HepG2 (cell line): ENCODE data around the gene PCDHGA10. TPM values are rescaled to one million over a fixed set of nuclear protein-coding genes. Genes with fewer than 3 reads are reported as not detected.

ENCODE experiments used
- ATAC-seq: fragments of 200-7000 bp; cut with Tn5 transposase; 3 replicates; pipeline ENCODE4 v1.9.1; 2020; ENCODE audit warnings: mild to moderate bottlenecking, moderate library complexity
- BruUV-seq: library from RNA; stranded (reverse); fragments of 400-500 nt; replicated peaks from 2 replicates; lab custom pipeline; 2021; lab: Mats Ljungman, UMichigan
- CTCF ChIA-PET: fragments of 300-600 bp; formaldehyde crosslinking; extraction: SDS; loops from one replicate; lab custom pipeline; 2021; ENCODE audit warnings: low total read pairs, inconsistent platforms, low intra/inter-chr PET ratio; lab: Yijun Ruan, JAX
- POLR2A ChIA-PET: fragments of 350-600 bp; sonication (Branson Sonifier 250); formaldehyde crosslinking; loops from one replicate; lab custom pipeline; 2020; ENCODE audit warnings: antibody characterized with exemption, inconsistent platforms; lab: Yijun Ruan, JAX
- DNase-seq: peaks from one replicate; pipeline ENCODE4 v3.0.0-alpha.2; 2015; ENCODE audit warnings: low spot score
- FAIRE-seq: peaks from 3 replicates; lab custom pipeline; 2011; peaks lifted over from hg19 to GRCh38; lab: Jason Lieb, UNC
- H2AFZ ChIP-seq: one replicate; pipeline ENCODE4 v1.6.1; 2011; ENCODE audit warnings: low read length, inconsistent platforms
- H3K27ac ChIP-seq: fragments of 300-600 bp; 3 replicates; pipeline ENCODE4 v1.8.0; 2011; ENCODE audit warnings: mixed run types, mild to moderate bottlenecking, mixed read lengths, low read length, inconsistent platforms; ENCODE audit not compliant: insufficient read depth; ENCODE audit errors: extremely low read length
- H3K27me3 ChIP-seq, 2 experiments: fragments of 200-600 bp in 1 of 2; 2 replicates in 1 of 2; 3 replicates in 1 of 2; pipeline versions ENCODE4 v1.6.0 to v1.8.0; 2011; ENCODE audit warnings: low read length in 2 of 2, mild to moderate bottlenecking in 2 of 2, moderate library complexity in 2 of 2, inconsistent platforms in 1 of 2; ENCODE audit not compliant: insufficient read depth in 2 of 2, control insufficient read depth in 1 of 2
- H3K36me3 ChIP-seq, 2 experiments: fragments of 200-600 bp in 1 of 2; replicated peaks in 1 of 2; 2 replicates in 1 of 2; 3 replicates in 1 of 2; pipeline versions ENCODE4 v1.5.1 to v1.8.0; 2011; ENCODE audit warnings: low read length in 2 of 2, inconsistent platforms in 1 of 2; ENCODE audit not compliant: insufficient read depth in 2 of 2, control insufficient read depth in 1 of 2
- H3K4me1 ChIP-seq: 2 replicates; pipeline ENCODE4 v1.5.1; 2012; ENCODE audit warnings: low read length, inconsistent platforms; ENCODE audit not compliant: insufficient read depth
- H3K4me2 ChIP-seq: 2 replicates; pipeline ENCODE4 v1.6.0; 2011; ENCODE audit warnings: low read depth, low read length, inconsistent platforms
- H3K4me3 ChIP-seq, 3 experiments: fragments of 200-600 bp in 1 of 3; sonication (generic), shearing (Covaris generic) in 1 of 3; replicated peaks in 1 of 3; 2 replicates each; pipeline ENCODE4 v1.5.1; 2011 to 2016; ENCODE audit warnings: low read length in 3 of 3, inconsistent platforms in 2 of 3, low read depth in 2 of 3, mild to moderate bottlenecking in 2 of 3, control low read depth in 1 of 3, mixed read lengths in 1 of 3; ENCODE audit not compliant: insufficient read depth in 1 of 3
- H3K79me2 ChIP-seq: one replicate; pipeline ENCODE4 v1.6.1; 2011; ENCODE audit warnings: low read length, inconsistent platforms; ENCODE audit not compliant: insufficient read depth
- H3K9ac ChIP-seq: 2 replicates; pipeline ENCODE4 v1.6.0; 2011; ENCODE audit warnings: mild to moderate bottlenecking, low read depth, low read length, inconsistent platforms; ENCODE audit not compliant: insufficient read depth
- H3K9me3 ChIP-seq: 2 replicates; pipeline ENCODE4 v1.5.1; 2012; ENCODE audit warnings: mild to moderate bottlenecking, low read length
- H4K20me1 ChIP-seq: 2 replicates; pipeline ENCODE4 v1.6.0; 2011; ENCODE audit warnings: inconsistent platforms, mild to moderate bottlenecking, low read length, moderate library complexity; ENCODE audit not compliant: insufficient read depth
- DNMT1 ChIP-seq: sonication (generic); formaldehyde crosslinking; IDR thresholded peaks from 2 replicates; pipeline ENCODE4 v1.5.1; 2020; ENCODE audit warnings: mild to moderate bottlenecking, missing genetic modification reagents
- EED ChIP-seq: sonication (generic); formaldehyde crosslinking; IDR thresholded peaks from 2 replicates; pipeline ENCODE4 v1.5.0; 2020; ENCODE audit warnings: mild to moderate bottlenecking, missing genetic modification reagents
- FLYWCH1 ChIP-seq: sonication (generic); formaldehyde crosslinking; IDR thresholded peaks from 2 replicates; pipeline ENCODE4 v1.8.1; 2023; ENCODE audit warnings: mild to moderate bottlenecking, missing genetic modification reagents
- FOXA3 ChIP-seq: IDR thresholded peaks from 2 replicates; pipeline ENCODE4 v1.6.1; 2016; ENCODE audit warnings: missing genetic modification reagents, missing compliant biosample characterization
- MNT ChIP-seq: fragments of 450-650 bp; IDR thresholded peaks from 2 replicates; pipeline ENCODE4 v1.6.1; 2016
- SALL2 ChIP-seq: sonication (generic); formaldehyde crosslinking; IDR thresholded peaks from 2 replicates; pipeline ENCODE4 v1.8.1; 2023; ENCODE audit warnings: mild to moderate bottlenecking, missing genetic modification reagents, inconsistent platforms
- SP5 ChIP-seq: IDR thresholded peaks from 2 replicates; pipeline ENCODE4 v1.6.1; 2016; ENCODE audit warnings: low read depth, borderline replicate concordance
- ZNF382 ChIP-seq: sonication (generic); formaldehyde crosslinking; IDR thresholded peaks from 2 replicates; pipeline ENCODE4 v1.5.0; 2020; ENCODE audit warnings: missing genetic modification reagents, mild to moderate bottlenecking, borderline replicate concordance
- ZNF441 ChIP-seq: sonication (generic); formaldehyde crosslinking; IDR thresholded peaks from 2 replicates; pipeline ENCODE4 v1.7.0; 2021; ENCODE audit warnings: missing genetic modification reagents, borderline replicate concordance
- WGBS: methylation state at CpG from one replicate; pipeline ENCODE4 v1.1.6; 2017; ENCODE audit warnings: low lambda C conversion rate; 5-methylcytosine and 5-hydroxymethylcytosine counted together
- in situ Hi-C: cut with HindIII; loops from 2 replicates; pipeline ENCODE4 v1.10.0; 2017; ENCODE audit warnings: low pct_unique_long_range_greater_than_20kb; ENCODE audit not compliant: extremely low pct_ligation_motif_present
- intact Hi-C: fragments of 100-400 bp; cut with micrococcal nuclease; formaldehyde crosslinking; loops from one replicate; pipeline ENCODE4 v1.10.0; 2022; ENCODE audit not compliant: unreplicated experiment
- polyA plus RNA-seq, 8 experiments: library from polyadenylated mRNA; depleted of rRNA in 3 of 8; stranded (reverse) in 7 of 8; unstranded in 1 of 8; fragments of >200 nt; fragmentation: Illumina TruSeq in 4 of 8; extraction: Trizol in 4 of 8; gene quantifications; 2 replicates each; pipeline versions ENCODE4 v1.2.1 to v1.2.3, GENCODE V29; 2011 to 2016; ENCODE audit warnings: low read depth in 4 of 8, missing spikeins in 1 of 8, mixed read lengths in 1 of 8; ENCODE audit not compliant: insufficient read depth in 1 of 8
- total RNA-seq, 5 experiments: library from RNA; depleted of rRNA; stranded (reverse); fragments of >200 nt; fragmentation: Illumina TruSeq; extraction: Trizol; gene quantifications; 2 replicates each; pipeline ENCODE4 v1.2.3, GENCODE V29; 2016; ENCODE audit warnings: low read depth in 1 of 5

Gene PCDHGA10
- total and polyA plus RNA-seq, 2 of the 13 experiments (the other 11 are each of a cell fraction or from before 2014, with no cell fraction given): 0.04 to 0.18 TPM

- POLR2A ChIA-PET: no interaction called here
- peaks cover 30% of the 10 kb centered on the region for H3K9me3 ChIP-seq
Measured at GRCh38 chr5:141419074-141419880, 6.5 kb downstream of the PCDHGA10 start.

More at GRCh38 chr5:141419074-141419880, 6.5 kb downstream of the PCDHGA10 start:
- intact Hi-C loops (no loop called here), in situ Hi-C loops (loop anchor here (5.0 kb wide), 2 partner anchors 103 to 143 kb away; no protein-coding TSS in a partner anchor)
- 88% methylated on average over 51 of the region's 74 CpGs for WGBS
- CTCF ChIA-PET: no interaction called here
- Histone ChIP-seq H3K79me2 (no peaks in the 10 kb centered on the region), H3K27ac (no peak overlapping the region), H3K36me3 (no peaks in the 10 kb centered on the region), H3K4me2 (no peak overlapping the region), H2AFZ (no peak overlapping the region), H3K9ac (no peak overlapping the region), H3K4me1 (no peaks in the 10 kb centered on the region), H4K20me1 (no peaks in the 10 kb centered on the region), H3K27me3 (no peaks in the 10 kb centered on the region), H3K4me3 (no peak overlapping the region)
- DNase-seq (no peak), ATAC-seq (no peak), FAIRE-seq (no peak)
- BruUV-seq: no TSS peak
- TF ChIP-seq FLYWCH1 (no peak), EED (CRISPR knock-in tag) (no peak), MNT (peak; percentile 20; the same call in 1 of the 2 replicates), FOXA3 (CRISPR knock-in tag) (no peak), SP5 (no peak), ZNF441 (CRISPR knock-in tag) (no peak), ZNF382 (no peak), SALL2 (CRISPR knock-in tag) (no peak), DNMT1 (CRISPR knock-in tag) (0 out of 2 replicates have a peak, but pooled peaks have one; percentile 29)
